Upper lobe of left lung (tissue), 4 donors: ENCODE measurements around the gene CHST11.

Experiments used
- EP300 ChIP-seq, 4 donors: sonication (generic); formaldehyde crosslinking; IDR thresholded peaks; one replicate each; pipeline ENCODE4 v1.5.1; 2017; ENCODE audit warnings: antibody characterized with exemption in 4 of 4, control low read depth in 2 of 4
- POLR2A ChIP-seq, 4 donors: fragments of 450-650 bp; IDR thresholded peaks; one replicate each; pipeline ENCODE4 v1.5.1; 2016 to 2017; ENCODE audit warnings: antibody characterized with exemption in 4 of 4, mild to moderate bottlenecking in 2 of 4
- POLR2AphosphoS5 ChIP-seq, 2 donors: sonication (generic); formaldehyde crosslinking; IDR thresholded peaks; one replicate each; pipeline ENCODE4 v1.5.1; 2017; ENCODE audit warnings: antibody characterized with exemption in 2 of 2
- TF ChIP-seq, protein P1 (sequence below), 6 experiments: fragments of 450-650 bp in 4 of 6; fragments of 200-600 bp in 2 of 6; sonication (generic) in 2 of 6; IDR thresholded peaks; one replicate each; pipeline ENCODE4 v1.5.1; 2016 to 2019; ENCODE audit warnings: antibody characterized with exemption in 6 of 6

DNA sequence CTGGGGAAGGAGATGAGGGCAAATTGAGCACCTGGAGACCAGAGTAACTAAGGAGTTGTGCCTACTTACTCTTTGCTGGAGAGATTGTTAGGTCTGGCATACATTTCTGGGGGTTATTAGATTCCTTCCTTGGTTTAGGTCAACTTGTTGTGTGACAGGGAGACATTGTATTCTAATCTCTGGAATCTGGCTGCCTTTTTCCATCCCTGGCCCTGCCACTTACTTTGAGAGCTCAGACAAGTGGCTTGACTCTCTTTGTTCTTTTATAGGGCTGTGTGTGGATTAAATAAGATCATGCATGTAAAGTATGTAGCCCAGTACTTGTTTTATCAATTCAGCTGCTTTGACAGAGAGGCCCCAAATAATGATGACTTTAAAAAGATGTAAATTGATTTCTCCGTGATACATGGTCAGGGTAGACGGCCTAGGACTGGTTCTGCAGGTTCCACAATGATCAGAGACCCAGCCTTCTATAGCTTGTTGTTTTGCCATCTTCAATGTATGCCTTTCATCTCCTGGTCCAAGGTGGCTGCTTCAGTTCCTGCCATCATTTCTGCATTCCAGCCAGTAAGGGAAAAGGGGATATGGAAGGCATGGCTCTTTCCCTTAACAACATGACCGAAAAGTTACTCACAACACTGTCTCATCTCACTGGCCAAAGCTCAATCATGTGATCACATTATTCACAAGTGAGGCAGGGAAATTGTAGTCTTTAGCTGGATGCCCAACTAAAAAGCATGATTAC is 72.6 kb downstream of the CHST11 start:
- TF ChIP-seq, protein P1, sequence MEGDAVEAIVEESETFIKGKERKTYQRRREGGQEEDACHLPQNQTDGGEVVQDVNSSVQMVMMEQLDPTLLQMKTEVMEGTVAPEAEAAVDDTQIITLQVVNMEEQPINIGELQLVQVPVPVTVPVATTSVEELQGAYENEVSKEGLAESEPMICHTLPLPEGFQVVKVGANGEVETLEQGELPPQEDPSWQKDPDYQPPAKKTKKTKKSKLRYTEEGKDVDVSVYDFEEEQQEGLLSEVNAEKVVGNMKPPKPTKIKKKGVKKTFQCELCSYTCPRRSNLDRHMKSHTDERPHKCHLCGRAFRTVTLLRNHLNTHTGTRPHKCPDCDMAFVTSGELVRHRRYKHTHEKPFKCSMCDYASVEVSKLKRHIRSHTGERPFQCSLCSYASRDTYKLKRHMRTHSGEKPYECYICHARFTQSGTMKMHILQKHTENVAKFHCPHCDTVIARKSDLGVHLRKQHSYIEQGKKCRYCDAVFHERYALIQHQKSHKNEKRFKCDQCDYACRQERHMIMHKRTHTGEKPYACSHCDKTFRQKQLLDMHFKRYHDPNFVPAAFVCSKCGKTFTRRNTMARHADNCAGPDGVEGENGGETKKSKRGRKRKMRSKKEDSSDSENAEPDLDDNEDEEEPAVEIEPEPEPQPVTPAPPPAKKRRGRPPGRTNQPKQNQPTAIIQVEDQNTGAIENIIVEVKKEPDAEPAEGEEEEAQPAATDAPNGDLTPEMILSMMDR (IDR thresholded peaks at IDR 0.05) = no peak
- TF ChIP-seq EP300 (IDR thresholded peaks at IDR 0.05) (no peak), POLR2A (IDR thresholded peaks at IDR 0.05) (no peak), POLR2AphosphoS5 (IDR thresholded peaks at IDR 0.05) (no peak)
